SH-SY5Y (cell line): Measurements from ENCODE around the gene GSE1.

ENCODE experiments used
- GATA2 ChIP-seq: IDR thresholded peaks from 2 replicates; pipeline ENCODE4 v1.6.1; 2011; ENCODE audit warnings: mild to moderate bottlenecking, low read depth, low read length
- GATA3 ChIP-seq: IDR thresholded peaks from 2 replicates; pipeline ENCODE4 v1.6.1; 2011; ENCODE audit warnings: low read depth, mild to moderate bottlenecking, low read length, moderate library complexity

GSE1 gene

GRCh38 chr16:85704900-85705846 is 92.1 kb downstream of the GSE1 start:
- TF ChIP-seq GATA3: no peak
- TF ChIP-seq GATA2: no peak

- TF ChIP-seq GATA3 (no peak), GATA2 (no peak)
Measured at GRCh38 chr16:85706449-85707034, 93.4 kb downstream of the GSE1 start.

DNA sequence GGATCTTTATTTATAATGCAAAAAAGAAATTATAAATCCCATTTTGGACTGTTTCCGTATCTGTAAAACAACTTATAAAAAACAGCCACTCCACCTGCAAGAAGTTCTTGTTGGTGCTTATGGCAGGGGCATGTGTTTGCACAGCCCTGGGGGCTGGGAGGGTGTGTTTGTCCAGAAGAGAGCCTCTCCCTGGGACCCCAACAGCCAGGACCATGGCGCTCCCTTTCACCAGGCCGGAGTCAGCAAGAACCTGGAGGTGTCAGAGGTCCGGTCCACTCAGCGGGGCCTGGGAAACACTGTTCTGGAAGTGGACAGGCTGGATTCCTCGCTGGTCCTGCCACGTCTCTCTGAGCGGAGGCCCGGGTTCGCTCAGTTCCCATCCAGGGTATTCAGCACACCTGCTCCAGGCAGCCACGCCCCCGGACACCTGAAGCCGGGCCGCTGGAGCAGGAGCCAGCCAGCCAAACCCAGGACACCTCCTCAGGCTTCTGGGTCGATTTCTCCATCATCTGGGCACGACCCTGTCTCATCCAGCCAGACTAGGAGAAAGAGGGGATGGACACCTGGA is 94.5 kb downstream of the GSE1 start:
- TF ChIP-seq GATA3 (no peak), GATA2 (no peak)

DNA sequence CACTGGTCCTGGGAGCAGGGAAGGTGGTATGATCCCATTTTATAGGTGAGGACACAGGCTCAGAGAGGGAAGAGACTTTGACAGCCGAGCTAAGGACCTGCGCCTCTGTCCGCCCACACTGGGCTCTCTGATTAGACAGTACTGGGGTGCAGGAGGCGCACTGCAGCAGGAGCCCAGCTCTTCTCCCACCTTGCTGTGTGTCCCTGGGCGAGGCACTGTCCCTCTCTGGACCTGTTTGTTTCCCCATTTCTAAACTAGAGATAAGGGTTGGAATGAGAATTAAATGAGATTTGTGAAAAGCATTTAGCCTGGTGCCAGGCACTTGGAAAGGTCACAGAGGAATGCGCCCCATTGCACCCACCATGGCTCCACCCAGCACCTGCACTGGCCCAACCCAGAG is 95.2 kb downstream of the GSE1 start:
- TF ChIP-seq GATA3: no peak
- no peak for TF ChIP-seq GATA2

- TF ChIP-seq GATA3 (no peak), GATA2 (no peak)
Measured at GRCh38 chr16:85709766-85710585, 96.9 kb downstream of the GSE1 start.

GRCh38 chr16:85710732-85711131 is 97.6 kb downstream of the GSE1 start:
- no peak for TF ChIP-seq GATA2

DNA sequence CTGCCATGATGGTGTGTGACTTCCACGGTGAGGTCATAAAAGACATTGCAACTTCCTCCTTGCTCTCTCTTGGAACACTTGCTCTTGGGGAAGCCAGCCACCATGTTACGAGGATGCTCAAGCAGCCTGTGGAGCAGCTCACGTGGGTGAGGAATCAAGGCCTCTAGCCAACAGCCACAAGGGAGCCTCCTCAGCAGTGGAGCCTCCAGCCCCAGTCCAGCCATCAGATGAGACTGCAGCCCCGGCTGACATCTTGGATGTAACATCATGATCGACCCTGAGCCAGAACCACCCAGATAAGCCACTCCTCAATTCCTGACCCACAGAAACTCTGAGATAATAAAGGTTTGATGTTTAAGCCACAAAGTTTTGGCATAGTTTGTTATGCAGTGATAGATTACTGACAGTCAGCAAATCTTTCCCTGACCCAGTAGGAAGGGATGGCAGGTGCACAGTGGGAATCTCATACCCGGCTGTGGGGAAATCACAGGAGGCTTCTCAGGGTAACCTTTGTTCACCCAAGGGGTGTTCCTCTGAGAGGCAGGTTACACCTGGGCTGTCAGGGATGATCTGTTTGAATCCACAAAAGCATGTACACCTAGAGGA is 99.0 kb downstream of the GSE1 start:
- TF ChIP-seq GATA3 (no peak), GATA2 (no peak)

DNA sequence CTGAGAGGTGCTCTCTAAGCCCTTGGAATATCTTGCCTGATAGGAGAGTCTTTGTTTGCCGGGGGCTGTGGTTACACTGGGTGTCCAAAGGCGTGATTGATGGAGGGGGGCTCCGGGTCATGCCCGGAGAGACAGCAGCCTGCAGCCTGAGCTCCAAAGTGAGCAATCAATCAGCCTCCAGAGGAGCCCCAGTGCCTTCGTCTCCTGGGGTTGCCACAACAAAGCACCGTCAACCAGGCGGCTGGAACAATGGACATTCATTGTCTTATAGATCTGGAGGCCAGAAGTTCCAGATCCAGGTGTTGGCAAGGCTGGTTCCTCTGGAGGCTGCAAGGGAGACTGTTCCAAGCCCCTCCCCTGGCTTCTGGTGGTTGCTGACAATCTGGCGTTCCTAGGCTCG is 99.7 kb downstream of the GSE1 start:
- TF ChIP-seq GATA3: no peak

DNA sequence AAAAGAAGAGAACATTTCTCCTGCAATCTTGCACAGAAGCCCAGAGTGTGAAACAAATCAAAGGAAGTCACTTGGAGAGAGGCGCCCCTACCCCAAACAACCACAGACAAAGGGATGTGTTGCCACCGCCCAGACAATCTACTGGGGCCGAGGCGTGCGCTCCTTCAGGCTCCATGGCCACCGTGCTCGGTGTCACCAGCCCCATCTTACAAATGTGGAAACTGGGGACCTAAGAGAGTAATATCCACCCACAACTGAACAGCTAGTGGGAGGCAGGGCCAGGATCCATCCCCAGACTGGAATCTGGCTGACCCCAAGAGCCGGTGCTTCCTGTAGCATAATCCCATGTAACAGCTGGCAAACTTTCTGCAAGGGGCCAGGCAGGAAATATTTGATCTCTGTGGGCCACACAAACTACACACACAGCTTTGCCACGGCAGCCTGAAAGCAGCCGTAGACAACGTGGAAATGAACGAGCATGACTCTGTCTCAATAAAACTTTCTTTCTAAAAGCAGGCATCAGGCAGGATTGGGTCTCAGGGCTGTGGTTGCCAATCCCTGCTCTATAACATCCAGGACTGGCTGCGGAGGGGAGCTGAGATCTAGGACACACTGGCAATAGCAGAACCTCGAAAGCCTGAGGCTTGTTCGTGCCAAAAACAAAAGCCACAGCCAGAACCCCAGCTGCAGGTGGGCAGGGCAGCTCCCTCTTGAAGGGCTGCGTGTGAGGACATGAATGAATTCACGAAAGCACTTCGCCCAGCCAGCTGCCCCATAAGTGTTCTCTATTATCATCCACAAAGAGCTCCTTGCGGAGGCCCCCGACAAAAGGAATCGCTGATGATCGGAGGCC is 102.3 kb downstream of the GSE1 start:
- no peak for TF ChIP-seq GATA2
- TF ChIP-seq GATA3: no peak

DNA sequence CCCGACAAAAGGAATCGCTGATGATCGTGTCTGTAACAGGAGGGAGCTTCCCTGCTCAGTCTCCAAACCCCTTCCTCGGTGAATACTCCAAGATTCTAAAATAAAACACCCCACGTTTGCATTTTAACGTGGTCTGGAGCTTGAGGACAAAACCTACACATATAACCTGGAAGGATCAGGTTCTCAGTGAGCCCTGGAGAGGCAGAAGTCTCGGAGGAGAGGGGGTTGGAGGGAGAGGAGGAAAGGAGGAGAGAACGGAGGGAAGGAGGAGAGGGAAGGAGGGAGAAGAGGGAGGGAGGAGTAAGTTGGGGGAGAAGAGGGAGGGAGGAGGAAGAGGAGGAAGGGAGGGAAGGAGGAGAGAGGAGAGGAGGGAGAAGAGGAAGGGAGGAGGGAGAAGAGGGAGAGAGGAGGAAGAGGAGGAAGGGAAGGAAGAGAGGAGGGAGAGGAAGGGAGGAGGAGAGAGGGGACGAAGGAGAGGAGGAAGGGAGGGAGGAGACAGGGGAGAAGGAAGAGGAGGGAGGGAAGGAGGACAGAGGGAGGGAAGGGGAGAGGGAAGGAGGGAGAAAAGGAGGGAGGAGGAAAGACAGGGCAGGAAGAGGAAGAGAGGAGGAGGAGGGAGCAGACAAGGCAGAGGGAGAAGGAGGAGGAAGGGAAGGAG is 103.0 kb downstream of the GSE1 start:
- no peak for TF ChIP-seq GATA2
- no peak for TF ChIP-seq GATA3

DNA sequence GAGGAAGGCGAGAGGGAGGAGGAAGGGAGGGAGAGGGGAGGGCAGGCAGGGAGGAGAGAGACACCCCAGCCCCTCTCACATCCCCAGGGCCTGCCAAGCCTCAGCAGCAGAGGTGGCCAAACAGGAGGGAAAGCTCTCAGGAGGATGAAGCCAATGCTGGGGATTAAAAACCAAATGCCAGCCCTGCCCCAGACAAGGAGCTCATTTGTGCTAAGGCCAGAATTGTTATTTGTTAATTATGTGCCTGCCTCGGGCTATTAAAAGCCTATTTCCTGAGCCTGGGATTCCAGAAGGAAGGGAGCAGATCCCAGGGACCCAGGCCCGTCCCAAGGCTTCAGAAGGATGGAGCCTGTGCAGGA is 103.5 kb downstream of the GSE1 start:
- TF ChIP-seq GATA2 (no peak), GATA3 (no peak)

- TF ChIP-seq GATA2 (no peak), GATA3 (no peak)
Measured at GRCh38 chr16:85717393-85718152, 104.5 kb downstream of the GSE1 start.

GRCh38 chr16:85718153-85718477 is 105.0 kb downstream of the GSE1 start:
- TF ChIP-seq GATA2: no peak
- no peak for TF ChIP-seq GATA3
